ENCODE results near the gene PDIA2. TPM values are rescaled to one million over a fixed set of nuclear protein-coding genes. Genes with fewer than 3 reads are reported as not detected.

The PDIA2 gene
- polyA plus RNA-seq, 4 donors: 0.10 to 46.1 (median 28.6) TPM

- Histone ChIP-seq H3K4me3 (ENCODE audit: low read depth in 1 of 3, low read length in 3 of 3) (no peak overlapping the region), H3K36me3 (ENCODE audit: control insufficient read depth in 3 of 3, insufficient read depth in 2 of 3, low read depth in 1 of 3, low read length in 3 of 3) (peaks cover 6 to 76% (median 20%) of the 10 kb centered on the region in 3 donors), H3K4me1 (ENCODE audit: control insufficient read depth in 3 of 3, insufficient read depth in 2 of 3, low read depth in 1 of 3, low read length in 2 of 3) (no peaks in the 10 kb centered on the region), H3K27ac (ENCODE audit: low read depth in 1 of 3, low read length in 2 of 3) (no peak overlapping the region), H3K27me3 (ENCODE audit: control insufficient read depth in 3 of 3, insufficient read depth in 3 of 3, low read length in 3 of 3) (no peaks in the 10 kb centered on the region), H3K9me3 (ENCODE audit: control insufficient read depth in 2 of 2, insufficient read depth in 1 of 2, low read depth in 1 of 2, low read length in 1 of 2) (peaks cover 0 to 6% of the 10 kb centered on the region in 2 donors)
- WGBS, 3 donors: 85 to 94% (median 89%) methylated on average over 12 to 13 of the region's 13 CpGs
- DNase-seq: no peak
- no peak for FAIRE-seq
Measured at GRCh38 chr16:259814-260253, 23.1 kb upstream of the PDIA2 start.

- H3K4me3 ChIP-seq (ENCODE audit: low read depth in 1 of 3, low read length in 3 of 3): no peak overlapping the region
- no peaks in the 10 kb centered on the region for H3K27me3 ChIP-seq (ENCODE audit: control insufficient read depth in 3 of 3, insufficient read depth in 3 of 3, low read length in 3 of 3)
- 93 to 97% (median 95%) methylated on average over 19 of the region's 19 CpGs for WGBS, 3 donors
- FAIRE-seq: no peak
- no peaks in the 10 kb centered on the region for H3K4me1 ChIP-seq (ENCODE audit: control insufficient read depth in 3 of 3, insufficient read depth in 2 of 3, low read depth in 1 of 3, low read length in 2 of 3)
- DNase-seq: no peak
- H3K27ac ChIP-seq (ENCODE audit: low read depth in 1 of 3, low read length in 2 of 3): no peak overlapping the region
- peaks cover 6 to 76% (median 20%) of the 10 kb centered on the region in 3 donors for H3K36me3 ChIP-seq (ENCODE audit: control insufficient read depth in 3 of 3, insufficient read depth in 2 of 3, low read depth in 1 of 3, low read length in 3 of 3)
- H3K9me3 ChIP-seq (ENCODE audit: control insufficient read depth in 2 of 2, insufficient read depth in 1 of 2, low read depth in 1 of 2, low read length in 1 of 2): peaks cover 0 to 6% of the 10 kb centered on the region in 2 donors
Measured at GRCh38 chr16:260326-260725, 22.6 kb upstream of the PDIA2 start.

- peaks cover 0 to 1% (median 0%) of the 10 kb centered on the region in 3 donors for H3K4me1 ChIP-seq (ENCODE audit: control insufficient read depth in 3 of 3, insufficient read depth in 2 of 3, low read depth in 1 of 3, low read length in 2 of 3)
- H3K9me3 ChIP-seq (ENCODE audit: control insufficient read depth in 2 of 2, insufficient read depth in 1 of 2, low read depth in 1 of 2, low read length in 1 of 2): no peaks in the 10 kb centered on the region
- H3K27ac ChIP-seq (ENCODE audit: low read depth in 1 of 3, low read length in 2 of 3): no peak overlapping the region
- peaks cover 6 to 74% (median 20%) of the 10 kb centered on the region in 3 donors for H3K36me3 ChIP-seq (ENCODE audit: control insufficient read depth in 3 of 3, insufficient read depth in 2 of 3, low read depth in 1 of 3, low read length in 3 of 3)
- DNase-seq (no peak), FAIRE-seq (no peak)
- no peak overlapping the region for H3K4me3 ChIP-seq (ENCODE audit: low read depth in 1 of 3, low read length in 3 of 3)
- 84 to 87% (median 85%) methylated on average over 27 to 28 of the region's 28 CpGs for WGBS, 3 donors
- no peaks in the 10 kb centered on the region for H3K27me3 ChIP-seq (ENCODE audit: control insufficient read depth in 3 of 3, insufficient read depth in 3 of 3, low read length in 3 of 3)
Measured at GRCh38 chr16:261031-261691, 21.8 kb upstream of the PDIA2 start.

- Histone ChIP-seq H3K9me3 (ENCODE audit: control insufficient read depth in 2 of 2, insufficient read depth in 1 of 2, low read depth in 1 of 2, low read length in 1 of 2) (no peaks in the 10 kb centered on the region), H3K4me1 (ENCODE audit: control insufficient read depth in 3 of 3, insufficient read depth in 2 of 3, low read depth in 1 of 3, low read length in 2 of 3) (peaks cover 0 to 2% (median 2%) of the 10 kb centered on the region in 3 donors), H3K4me3 (ENCODE audit: low read depth in 1 of 3, low read length in 3 of 3) (no peak overlapping the region), H3K36me3 (ENCODE audit: control insufficient read depth in 3 of 3, insufficient read depth in 2 of 3, low read depth in 1 of 3, low read length in 3 of 3) (peaks cover 6 to 70% (median 20%) of the 10 kb centered on the region in 3 donors), H3K27ac (ENCODE audit: low read depth in 1 of 3, low read length in 2 of 3) (no peak overlapping the region), H3K27me3 (ENCODE audit: control insufficient read depth in 3 of 3, insufficient read depth in 3 of 3, low read length in 3 of 3) (no peaks in the 10 kb centered on the region)
- 94 to 97% (median 96%) methylated on average over 29 of the region's 29 CpGs for WGBS, 3 donors
- FAIRE-seq: no peak
- no peak for DNase-seq
Measured at GRCh38 chr16:262121-262745, 20.7 kb upstream of the PDIA2 start.

GRCh38 chr16:263182-263774, 19.7 kb upstream of the PDIA2 start:
- H3K9me3 ChIP-seq (ENCODE audit: control insufficient read depth in 2 of 2, insufficient read depth in 1 of 2, low read depth in 1 of 2, low read length in 1 of 2): no peaks in the 10 kb centered on the region
- no peak for DNase-seq
- peaks cover 0 to 4% (median 2%) of the 10 kb centered on the region in 3 donors for H3K4me1 ChIP-seq (ENCODE audit: control insufficient read depth in 3 of 3, insufficient read depth in 2 of 3, low read depth in 1 of 3, low read length in 2 of 3)
- no peaks in the 10 kb centered on the region for H3K27me3 ChIP-seq (ENCODE audit: control insufficient read depth in 3 of 3, insufficient read depth in 3 of 3, low read length in 3 of 3)
- H3K36me3 ChIP-seq (ENCODE audit: control insufficient read depth in 3 of 3, insufficient read depth in 2 of 3, low read depth in 1 of 3, low read length in 3 of 3): peaks cover 6 to 70% (median 20%) of the 10 kb centered on the region in 3 donors
- H3K4me3 ChIP-seq (ENCODE audit: low read depth in 1 of 3, low read length in 3 of 3): no peak overlapping the region
- WGBS, 3 donors: 91 to 94% (median 93%) methylated on average over 35 of the region's 35 CpGs
- H3K27ac ChIP-seq (ENCODE audit: low read depth in 1 of 3, low read length in 2 of 3): no peak overlapping the region
- FAIRE-seq: no peak

- H3K36me3 ChIP-seq (ENCODE audit: control insufficient read depth in 3 of 3, insufficient read depth in 2 of 3, low read depth in 1 of 3, low read length in 3 of 3): peaks cover 6 to 65% (median 19%) of the 10 kb centered on the region in 3 donors
Measured at GRCh38 chr16:263944-264343, 19.0 kb upstream of the PDIA2 start.

GRCh38 chr16:264440-264951, 18.5 kb upstream of the PDIA2 start:
- DNase-seq (no peak), FAIRE-seq (no peak)
- Histone ChIP-seq H3K4me3 (ENCODE audit: low read depth in 1 of 3, low read length in 3 of 3) (no peak overlapping the region), H3K36me3 (ENCODE audit: control insufficient read depth in 3 of 3, insufficient read depth in 2 of 3, low read depth in 1 of 3, low read length in 3 of 3) (peaks cover 6 to 60% (median 15%) of the 10 kb centered on the region in 3 donors), H3K9me3 (ENCODE audit: control insufficient read depth in 2 of 2, insufficient read depth in 1 of 2, low read depth in 1 of 2, low read length in 1 of 2) (no peaks in the 10 kb centered on the region), H3K27ac (ENCODE audit: low read depth in 1 of 3, low read length in 2 of 3) (no peak overlapping the region), H3K27me3 (ENCODE audit: control insufficient read depth in 3 of 3, insufficient read depth in 3 of 3, low read length in 3 of 3) (no peaks in the 10 kb centered on the region), H3K4me1 (ENCODE audit: control insufficient read depth in 3 of 3, insufficient read depth in 2 of 3, low read depth in 1 of 3, low read length in 2 of 3) (peaks cover 0 to 4% (median 2%) of the 10 kb centered on the region in 3 donors)
- WGBS, 3 donors: 90 to 93% (median 90%) methylated on average over 22 to 23 of the region's 23 CpGs

More at GRCh38 chr16:263944-264343, 19.0 kb upstream of the PDIA2 start:
- no peaks in the 10 kb centered on the region for H3K9me3 ChIP-seq (ENCODE audit: control insufficient read depth in 2 of 2, insufficient read depth in 1 of 2, low read depth in 1 of 2, low read length in 1 of 2)
- no peaks in the 10 kb centered on the region for H3K27me3 ChIP-seq (ENCODE audit: control insufficient read depth in 3 of 3, insufficient read depth in 3 of 3, low read length in 3 of 3)
- WGBS, 3 donors: 84 to 93% (median 86%) methylated on average over 16 to 17 of the region's 17 CpGs
- H3K4me1 ChIP-seq (ENCODE audit: control insufficient read depth in 3 of 3, insufficient read depth in 2 of 3, low read depth in 1 of 3, low read length in 2 of 3): peaks cover 0 to 4% (median 2%) of the 10 kb centered on the region in 3 donors
- H3K4me3 ChIP-seq (ENCODE audit: low read depth in 1 of 3, low read length in 3 of 3): no peak overlapping the region
- FAIRE-seq (no peak), DNase-seq (no peak)
- H3K27ac ChIP-seq (ENCODE audit: low read depth in 1 of 3, low read length in 2 of 3): no peak overlapping the region

GRCh38 chr16:265002-265529, 17.9 kb upstream of the PDIA2 start:
- no peak for DNase-seq
- Histone ChIP-seq H3K4me3 (ENCODE audit: low read depth in 1 of 3, low read length in 3 of 3) (no peak overlapping the region), H3K4me1 (ENCODE audit: control insufficient read depth in 3 of 3, insufficient read depth in 2 of 3, low read depth in 1 of 3, low read length in 2 of 3) (peaks cover 0 to 4% (median 2%) of the 10 kb centered on the region in 3 donors), H3K27ac (ENCODE audit: low read depth in 1 of 3, low read length in 2 of 3) (peak overlapping the region in 2 of 3 donors; percentile 43 to 57), H3K9me3 (ENCODE audit: control insufficient read depth in 2 of 2, insufficient read depth in 1 of 2, low read depth in 1 of 2, low read length in 1 of 2) (no peaks in the 10 kb centered on the region), H3K36me3 (ENCODE audit: control insufficient read depth in 3 of 3, insufficient read depth in 2 of 3, low read depth in 1 of 3, low read length in 3 of 3) (peaks cover 3 to 54% (median 15%) of the 10 kb centered on the region in 3 donors), H3K27me3 (ENCODE audit: control insufficient read depth in 3 of 3, insufficient read depth in 3 of 3, low read length in 3 of 3) (no peaks in the 10 kb centered on the region)
- 88 to 90% (median 89%) methylated on average over 14 of the region's 14 CpGs for whole genome bisulfite sequencing, 3 donors
- no peak for FAIRE-seq

Data from small intestine (tissue), 7 donors.